Raji (cell line): ENCODE measurements around the gene PATZ1.

Source experiments
- POLR2A ChIP-seq: IDR thresholded peaks from 2 replicates; pipeline ENCODE4 v1.6.1; 2011; ENCODE audit warnings: low read depth, low read length, control low read depth; ENCODE audit not compliant: insufficient read depth

The PATZ1 gene

DNA sequence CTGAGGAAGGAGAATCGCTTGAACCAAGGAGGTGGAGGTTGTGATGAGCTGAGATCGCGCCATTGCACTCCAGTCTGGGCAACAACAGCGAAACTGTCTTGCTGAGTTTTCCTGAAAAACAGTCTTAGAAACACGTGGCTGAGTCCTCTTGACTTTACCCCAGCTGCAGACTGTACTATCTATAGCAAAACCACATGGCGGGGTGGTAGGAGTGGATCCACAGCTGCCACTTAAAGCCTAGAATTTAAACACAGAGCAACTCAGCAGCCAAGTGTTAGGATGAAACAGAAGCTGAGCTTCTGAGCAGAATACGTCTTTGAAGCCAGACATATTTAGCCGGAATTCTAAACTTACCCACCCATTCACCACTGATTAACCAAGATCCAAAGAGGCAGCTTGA lies 14.1 kb downstream of the PATZ1 start:
- TF ChIP-seq POLR2A = no peak

DNA sequence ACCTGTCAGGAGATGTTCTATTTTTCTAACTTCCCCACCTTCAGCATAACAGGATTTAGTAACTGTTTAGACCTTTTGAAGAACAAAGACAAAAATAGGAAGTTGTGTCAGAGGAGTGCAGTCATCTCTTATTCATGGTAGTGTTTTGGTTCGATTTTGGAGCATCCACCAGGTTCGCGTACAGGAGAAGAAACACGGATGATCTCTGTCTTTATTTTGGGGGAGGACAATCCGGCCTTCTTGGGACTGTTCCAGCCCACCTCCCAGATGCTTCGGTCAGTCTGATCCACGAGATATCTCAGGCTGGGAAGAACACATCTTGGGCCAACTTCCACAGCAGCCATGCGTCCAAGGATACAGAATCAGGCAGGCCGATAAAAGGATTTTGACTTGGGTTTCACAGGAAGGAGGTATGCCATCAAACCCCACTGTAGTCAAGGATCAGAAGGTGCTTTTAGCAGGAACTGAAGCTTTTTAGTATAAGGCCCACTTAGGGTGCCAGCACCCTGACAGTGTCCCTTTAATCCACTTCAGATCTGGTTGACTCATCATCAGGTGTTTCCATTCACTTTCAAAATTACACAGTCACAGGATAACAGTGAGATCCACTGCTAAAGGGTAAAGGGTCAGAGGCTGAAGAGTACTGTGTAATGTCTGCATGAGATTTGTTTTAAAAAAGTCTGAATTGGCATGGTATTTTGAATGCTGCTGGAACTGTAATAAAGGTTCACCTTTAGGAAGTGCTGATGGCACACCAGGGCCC lies 16.5 kb downstream of the PATZ1 start:
- no peak for TF ChIP-seq POLR2A

DNA sequence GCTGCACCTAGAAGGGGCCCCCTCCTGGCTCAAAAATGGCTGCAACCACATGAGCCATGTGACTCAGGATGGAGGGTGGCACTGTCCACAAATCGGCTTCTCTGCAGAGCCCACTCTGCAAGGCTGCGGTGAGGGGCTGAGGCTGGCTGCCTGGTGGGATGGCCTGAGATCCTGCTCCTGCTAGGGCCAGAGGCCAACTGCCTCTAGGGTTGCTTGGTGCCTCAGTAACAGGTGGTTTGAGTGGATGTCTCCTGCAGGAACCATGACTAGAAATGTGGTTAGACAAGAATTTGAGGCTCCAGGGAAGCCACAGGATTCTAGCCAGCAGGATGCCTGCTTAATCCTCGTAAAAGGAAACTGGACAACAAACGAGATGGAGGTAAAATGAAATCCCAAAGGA lies 17.1 kb downstream of the PATZ1 start:
- TF ChIP-seq POLR2A = no peak

DNA sequence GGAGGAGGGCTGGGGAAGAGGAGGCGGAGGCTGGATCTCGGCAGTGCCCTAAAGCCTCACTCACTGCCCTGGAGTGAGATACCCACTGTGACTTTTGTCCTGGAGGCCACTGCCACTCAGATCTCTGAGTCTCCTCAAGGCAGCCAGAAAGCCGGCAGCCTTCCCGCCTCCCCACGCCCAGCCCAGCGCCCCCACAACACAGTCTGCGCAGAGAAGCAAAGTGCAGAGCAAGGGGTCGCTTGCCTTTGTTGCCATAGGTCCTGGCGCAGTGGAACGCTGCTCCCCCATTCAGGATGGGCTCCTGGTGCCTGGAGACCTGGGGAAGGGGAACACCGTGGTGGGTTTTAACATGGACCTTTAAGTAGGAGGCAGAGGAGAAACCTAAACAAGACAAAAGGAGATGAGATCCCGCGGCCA lies 17.6 kb downstream of the PATZ1 start:
- no peak for TF ChIP-seq POLR2A

DNA sequence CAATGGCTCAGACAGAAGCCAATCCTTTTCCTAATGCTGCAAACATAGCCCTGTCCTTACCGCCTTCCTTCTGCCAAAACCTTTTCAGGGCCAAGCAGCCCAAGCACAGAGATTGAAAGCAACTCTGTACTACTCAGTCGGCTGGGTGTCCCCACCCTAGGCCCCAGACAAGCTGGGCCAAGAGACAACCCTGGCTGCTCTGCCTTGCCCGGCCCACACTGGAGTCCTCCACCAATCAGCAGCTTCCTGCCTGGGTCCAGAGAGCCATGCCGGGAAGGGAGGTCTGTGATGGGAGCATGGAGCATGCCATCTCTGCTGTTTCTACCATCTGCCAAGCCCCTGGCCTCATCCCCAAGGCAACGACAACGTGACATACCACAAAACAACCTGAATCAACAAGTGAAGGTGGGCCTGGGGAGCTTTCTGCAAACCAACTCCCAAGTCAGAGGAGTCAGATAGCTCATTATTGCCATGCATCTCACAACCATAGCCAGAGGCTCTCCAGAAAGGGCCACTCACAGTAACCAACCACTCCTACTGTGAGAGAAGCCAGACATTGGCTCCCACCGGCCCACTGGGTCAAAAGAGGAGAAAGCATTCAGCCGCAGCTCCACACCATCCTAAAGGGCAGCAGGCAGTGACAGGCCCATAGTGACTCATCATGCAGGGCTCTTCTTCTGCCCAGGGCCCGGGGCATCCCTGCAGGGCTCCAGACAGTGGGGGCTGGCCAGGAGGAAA lies 18.2 kb downstream of the PATZ1 start:
- TF ChIP-seq POLR2A = no peak

DNA sequence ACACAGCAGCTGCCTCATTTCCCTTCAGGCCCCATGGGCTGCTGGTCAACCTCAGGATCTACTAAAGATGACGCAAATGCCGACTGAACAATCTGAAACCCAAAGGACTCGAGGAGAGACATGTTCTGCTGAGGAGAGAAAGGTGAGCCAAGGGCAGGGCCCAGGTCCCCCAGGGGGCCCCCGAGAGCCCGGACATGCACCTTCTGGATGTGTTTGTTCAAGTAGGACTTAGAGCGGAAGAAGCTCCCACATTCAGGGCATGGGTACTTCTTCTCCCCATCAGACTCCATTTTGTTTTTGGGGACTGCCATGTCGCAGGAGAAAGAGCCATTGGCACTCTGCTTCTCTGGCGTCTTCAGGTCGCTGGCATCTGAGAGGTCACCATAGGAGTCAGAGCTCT lies 19.3 kb downstream of the PATZ1 start:
- no peak for TF ChIP-seq POLR2A

DNA sequence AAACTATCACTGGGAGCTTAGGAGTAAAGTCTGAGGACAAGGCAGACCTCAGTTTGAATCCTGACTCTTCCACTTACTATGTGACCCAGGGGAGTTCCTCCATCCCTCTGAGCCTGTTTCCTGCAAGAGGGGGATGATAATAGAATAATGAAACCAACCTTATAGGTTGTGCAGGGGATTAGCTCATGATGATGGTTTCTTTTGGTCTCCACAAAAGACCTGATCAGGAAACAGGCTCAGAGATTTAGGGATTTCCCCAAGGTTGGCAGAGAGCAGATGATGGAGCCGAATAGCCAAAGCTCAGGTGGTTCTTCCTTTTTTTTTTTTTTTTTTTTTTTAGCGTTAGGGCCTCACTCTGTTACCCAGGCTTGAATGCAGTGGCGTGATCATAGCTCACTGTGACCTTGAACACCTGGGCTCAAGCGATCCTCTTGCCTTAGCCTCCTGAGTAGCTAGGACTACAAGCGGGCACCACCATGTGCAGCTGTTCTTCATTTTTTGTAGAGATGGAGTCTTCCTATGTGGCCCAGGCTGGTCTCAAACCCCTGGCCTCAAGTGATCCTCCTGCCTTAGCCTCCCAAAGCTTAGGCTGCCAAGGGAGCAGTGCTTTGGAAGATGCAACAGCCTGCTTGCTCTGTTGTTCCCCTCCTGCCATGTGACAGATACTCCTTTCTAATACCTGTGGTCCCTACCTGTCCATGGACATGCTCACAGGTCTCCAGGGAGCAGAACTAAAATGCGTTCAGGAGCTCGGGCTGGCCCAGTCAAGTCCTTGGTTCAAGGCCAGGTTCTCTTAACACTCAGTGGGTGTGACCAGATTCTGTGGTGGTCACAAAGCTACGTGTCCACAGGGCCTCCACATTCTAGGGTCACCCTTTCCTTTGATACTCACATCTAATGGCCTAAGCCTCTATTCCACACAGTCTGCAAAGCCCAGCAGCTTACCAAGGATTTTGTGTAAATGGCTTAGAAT lies 22.3 kb downstream of the PATZ1 start:
- no peak for TF ChIP-seq POLR2A

DNA sequence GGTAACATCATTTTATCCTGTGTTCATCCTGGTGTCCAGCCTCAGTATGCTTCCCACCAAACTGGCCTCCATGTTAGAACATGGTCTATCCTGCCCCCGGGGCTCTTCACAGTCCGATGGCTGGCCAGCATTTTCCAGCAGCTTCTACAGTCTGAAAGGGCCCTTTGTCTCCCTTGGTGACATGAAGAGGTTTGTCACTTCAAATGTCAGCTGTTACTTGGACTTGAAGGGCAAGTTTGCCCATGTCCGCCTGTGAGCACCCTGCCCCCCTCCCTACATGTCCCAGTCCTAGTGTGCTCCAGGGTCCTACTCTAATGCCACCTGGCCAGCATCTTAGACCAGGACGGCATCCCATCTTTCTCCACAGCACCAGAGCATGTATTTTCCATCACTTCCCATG lies 24.7 kb downstream of the PATZ1 start:
- no peak for TF ChIP-seq POLR2A

DNA sequence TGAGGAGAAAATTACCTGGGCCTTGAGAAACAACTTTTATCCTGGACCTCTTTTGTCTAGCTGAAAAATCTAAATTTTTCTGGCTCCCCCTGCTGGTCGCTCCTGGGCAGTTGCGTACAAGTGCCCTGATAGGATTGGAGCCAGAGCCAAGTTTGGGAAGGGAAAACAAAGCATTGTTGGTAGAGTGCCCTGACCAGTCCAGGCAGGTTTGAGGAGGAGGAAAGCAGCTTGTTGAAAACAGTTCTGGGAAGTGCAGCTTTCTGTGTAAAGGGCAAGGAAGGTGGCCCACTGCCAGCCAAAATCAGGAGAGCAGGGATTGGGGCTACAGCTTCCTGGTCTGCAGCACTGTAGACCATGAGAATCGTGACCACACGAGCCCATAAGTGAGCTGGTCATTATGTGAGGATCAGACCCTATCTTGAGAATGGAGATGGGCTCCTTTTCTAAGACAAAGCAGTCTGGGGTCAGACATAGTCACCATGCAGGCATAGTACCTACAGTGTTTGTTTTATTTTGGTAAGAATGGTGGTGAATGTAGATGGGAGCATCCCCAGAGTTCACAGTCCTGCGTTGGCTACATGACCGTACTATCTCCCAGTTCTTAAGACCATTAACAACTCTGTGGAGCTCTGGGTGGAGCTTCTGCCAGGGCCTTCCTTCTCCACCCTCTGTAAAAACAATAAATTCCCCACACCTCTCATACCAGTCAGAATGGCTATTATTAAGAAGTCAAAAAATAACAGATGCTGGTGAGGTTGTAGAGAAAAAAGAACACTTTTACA lies 32.6 kb downstream of the PATZ1 start:
- no peak for TF ChIP-seq POLR2A

DNA sequence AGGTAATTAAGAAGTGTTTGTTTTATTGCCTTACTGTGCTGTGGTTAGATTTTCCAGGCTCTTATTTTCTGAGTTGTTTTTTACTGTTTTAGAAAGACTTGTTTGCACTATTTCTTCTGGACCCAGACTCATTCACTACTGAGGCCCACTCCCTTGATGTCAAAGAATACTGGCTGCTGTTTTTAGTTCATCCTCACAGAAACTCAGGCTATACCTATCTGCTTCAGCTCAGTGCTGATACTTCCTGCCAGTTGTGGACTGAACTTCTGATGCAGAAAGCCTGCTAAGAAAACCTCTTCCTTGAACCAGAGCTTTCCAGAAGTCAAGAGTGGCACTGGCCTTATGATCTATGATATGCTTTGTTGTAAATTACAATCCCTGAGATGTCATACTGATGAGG lies 38.0 kb downstream of the PATZ1 start:
- no peak for TF ChIP-seq POLR2A

DNA sequence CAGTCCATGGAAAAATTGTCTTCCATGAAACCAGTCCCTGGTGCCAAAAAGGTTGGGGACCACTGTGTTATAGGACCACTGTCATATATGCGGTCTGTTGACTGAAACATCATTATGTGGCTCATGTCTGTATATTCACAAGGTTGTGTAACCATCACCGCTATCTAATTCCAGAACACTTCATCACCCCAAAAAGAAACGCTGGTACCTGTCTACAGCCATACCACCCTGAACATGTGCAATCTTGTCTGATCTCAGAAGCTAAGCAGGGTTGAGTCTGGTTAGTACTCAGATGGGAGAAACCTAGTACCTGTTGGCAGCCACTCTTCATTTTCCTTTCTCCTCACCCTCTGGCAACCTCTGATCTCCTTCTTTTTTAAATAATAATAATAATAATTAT lies 41.0 kb downstream of the PATZ1 start:
- TF ChIP-seq POLR2A = no peak

DNA sequence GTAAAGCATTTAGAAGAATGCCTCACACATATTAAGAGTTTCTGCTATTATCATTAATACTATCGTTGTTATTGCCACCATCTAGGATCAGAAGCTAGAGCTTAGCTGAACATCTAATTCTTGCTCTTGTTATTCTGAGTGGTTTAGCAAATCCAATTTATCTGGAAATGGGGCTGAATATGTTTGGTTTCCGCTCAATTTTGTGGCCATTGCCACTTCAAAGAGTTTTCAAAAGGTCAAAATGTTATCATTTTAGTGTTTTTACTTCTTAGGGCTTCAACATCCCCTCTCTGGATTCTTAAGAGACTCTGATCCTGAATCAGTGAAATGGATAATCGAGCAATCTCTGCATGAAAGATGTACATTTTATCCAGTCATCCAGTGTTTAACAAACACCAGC lies 43.6 kb downstream of the PATZ1 start:
- no peak for TF ChIP-seq POLR2A

DNA sequence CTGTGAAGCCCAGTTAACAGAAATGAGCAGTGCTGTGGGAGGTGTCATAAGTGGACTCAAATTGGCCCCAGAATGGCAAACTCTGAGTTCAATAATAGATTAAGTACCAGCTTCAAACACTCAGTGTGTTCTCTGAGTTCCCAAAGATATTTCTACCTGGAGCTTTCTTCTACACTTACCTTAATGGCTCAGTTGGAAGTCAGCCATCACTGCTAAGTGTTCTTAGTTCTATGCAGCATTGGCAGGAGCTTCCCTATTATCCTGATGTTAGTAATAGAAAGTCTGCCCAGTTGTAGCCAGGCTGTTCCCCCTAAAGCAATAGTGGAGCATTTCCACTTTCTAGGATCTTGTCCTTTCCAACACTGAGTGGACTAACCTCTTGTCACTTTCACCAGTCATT lies 44.1 kb downstream of the PATZ1 start:
- no peak for TF ChIP-seq POLR2A

DNA sequence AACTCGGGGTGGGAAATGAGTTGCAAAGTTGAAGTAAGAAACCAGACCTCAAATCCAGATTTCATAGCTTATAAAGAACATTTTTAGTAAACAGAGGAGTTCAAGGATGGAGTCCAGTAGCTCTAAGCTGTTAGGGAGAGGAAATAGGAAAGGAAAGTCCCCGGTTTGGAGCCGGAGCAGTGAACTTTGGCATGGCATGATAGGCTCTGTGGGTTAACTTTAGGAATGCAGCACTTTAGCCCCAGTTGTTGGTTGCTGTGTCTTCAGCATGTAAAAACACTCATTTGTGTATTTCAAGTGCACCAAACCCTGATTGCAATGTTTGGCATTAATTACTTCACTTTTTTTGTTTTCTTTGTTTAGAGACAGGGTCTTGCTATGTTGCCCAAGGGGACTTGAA lies 45.2 kb downstream of the PATZ1 start:
- TF ChIP-seq POLR2A = no peak

DNA sequence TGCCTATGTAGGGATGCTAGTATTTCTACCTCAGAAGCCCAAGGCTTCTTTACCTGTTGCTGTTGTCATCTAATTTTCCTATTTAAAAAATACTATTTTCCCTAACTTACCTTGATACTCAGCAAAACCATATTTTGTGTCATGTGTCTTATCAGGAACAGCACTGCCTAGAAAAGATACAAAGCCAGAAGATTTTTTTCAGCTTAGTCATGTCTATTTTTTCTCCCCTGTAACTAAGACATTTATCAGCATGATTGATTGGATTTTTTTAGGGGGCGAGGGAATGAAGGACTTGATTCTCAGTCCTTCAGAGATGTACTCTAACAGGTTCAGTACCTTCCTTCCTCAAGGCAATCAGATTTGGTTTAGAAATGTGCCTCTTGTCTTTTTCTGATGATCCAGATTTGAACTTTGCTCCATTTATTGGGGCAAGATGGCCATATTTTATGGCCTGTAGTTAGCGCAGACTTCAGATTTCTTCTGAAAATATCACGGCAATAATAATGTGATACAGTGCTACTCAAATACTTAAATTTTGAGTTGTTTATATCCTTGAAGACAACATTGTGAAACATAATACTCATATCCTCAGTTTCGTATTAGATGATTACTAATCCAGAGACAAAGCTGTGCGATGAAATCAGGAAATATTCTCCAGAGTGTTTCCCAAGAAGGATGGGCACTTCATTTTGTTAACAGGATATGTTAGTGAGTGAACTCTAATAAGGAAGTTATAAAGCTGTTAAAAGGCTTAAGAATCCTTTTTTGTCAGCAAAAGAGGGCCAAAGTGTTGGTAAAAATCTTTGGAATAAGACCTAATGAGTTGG lies 50.1 kb downstream of the PATZ1 start:
- TF ChIP-seq POLR2A = no peak
